ENCODE results near the gene SIX5. TPM values are rescaled to one million over a fixed set of nuclear protein-coding genes. Genes with fewer than 3 reads are reported as not detected.

The SIX5 gene
- total RNA-seq, 1 donor, result 9.5 TPM

DNA sequence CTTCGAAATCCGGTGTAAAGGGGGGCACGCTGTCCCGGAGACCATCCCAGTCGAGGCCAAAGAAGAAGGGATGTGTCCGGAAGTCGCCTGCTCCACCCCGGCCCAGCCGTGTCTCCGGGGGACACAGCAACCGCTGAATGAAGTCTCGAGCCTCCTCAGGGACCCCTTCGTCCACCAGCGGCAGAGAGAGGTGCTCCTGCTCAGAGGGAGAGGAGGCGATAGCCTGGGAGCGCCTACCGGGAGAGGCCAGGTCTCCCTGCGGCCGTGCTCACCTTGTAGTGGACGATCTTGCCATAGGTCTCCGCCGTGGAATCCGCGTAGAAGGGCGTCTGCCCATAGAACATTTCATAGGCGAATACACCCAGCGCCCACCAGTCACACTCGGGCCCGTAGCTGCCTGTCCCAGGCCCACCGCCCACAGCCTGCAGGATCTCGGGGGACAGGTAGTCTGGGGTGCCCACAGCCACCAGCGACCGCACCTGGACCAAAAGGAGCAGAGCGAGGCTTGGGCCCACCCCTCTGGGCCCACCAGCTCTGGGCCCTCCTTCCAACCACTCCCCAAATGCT, 8.4 kb upstream of the SIX5 start:
- TF ChIP-seq, protein P1, sequence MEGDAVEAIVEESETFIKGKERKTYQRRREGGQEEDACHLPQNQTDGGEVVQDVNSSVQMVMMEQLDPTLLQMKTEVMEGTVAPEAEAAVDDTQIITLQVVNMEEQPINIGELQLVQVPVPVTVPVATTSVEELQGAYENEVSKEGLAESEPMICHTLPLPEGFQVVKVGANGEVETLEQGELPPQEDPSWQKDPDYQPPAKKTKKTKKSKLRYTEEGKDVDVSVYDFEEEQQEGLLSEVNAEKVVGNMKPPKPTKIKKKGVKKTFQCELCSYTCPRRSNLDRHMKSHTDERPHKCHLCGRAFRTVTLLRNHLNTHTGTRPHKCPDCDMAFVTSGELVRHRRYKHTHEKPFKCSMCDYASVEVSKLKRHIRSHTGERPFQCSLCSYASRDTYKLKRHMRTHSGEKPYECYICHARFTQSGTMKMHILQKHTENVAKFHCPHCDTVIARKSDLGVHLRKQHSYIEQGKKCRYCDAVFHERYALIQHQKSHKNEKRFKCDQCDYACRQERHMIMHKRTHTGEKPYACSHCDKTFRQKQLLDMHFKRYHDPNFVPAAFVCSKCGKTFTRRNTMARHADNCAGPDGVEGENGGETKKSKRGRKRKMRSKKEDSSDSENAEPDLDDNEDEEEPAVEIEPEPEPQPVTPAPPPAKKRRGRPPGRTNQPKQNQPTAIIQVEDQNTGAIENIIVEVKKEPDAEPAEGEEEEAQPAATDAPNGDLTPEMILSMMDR (IDR thresholded peaks at IDR 0.05; ENCODE audit: insufficient read depth, low read length), result no peak
- no peak for DNase-seq (ENCODE audit: low read depth)
- no peak overlapping the region for H3K4me3 ChIP-seq (ENCODE audit: low read depth, low read length)

DNA sequence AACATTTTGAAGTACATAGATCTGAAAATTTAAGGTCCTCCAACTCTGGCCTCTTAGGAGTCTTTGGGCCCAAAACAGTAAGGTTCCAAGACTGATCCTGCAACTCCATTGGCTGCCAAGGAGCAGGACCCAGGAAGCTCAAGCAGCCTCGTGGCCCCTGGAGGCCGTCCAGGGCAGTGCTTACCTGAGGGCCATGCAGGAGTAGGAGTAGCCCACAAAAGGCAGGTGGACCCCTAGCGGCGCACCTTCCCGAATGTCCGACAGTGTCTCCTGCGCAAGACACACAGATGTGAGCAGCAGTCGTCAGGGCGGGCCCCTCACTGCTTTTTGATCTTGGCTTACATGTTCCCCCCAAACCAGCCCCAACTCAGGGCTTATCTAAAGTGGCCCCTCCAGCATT, 5.7 kb upstream of the SIX5 start:
- DNase-seq (ENCODE audit: low read depth), result no peak
- TF ChIP-seq, protein P1 (IDR thresholded peaks at IDR 0.05; ENCODE audit: insufficient read depth, low read length), result no peak
- H3K4me3 ChIP-seq (ENCODE audit: low read depth, low read length), result no peak overlapping the region

DNA sequence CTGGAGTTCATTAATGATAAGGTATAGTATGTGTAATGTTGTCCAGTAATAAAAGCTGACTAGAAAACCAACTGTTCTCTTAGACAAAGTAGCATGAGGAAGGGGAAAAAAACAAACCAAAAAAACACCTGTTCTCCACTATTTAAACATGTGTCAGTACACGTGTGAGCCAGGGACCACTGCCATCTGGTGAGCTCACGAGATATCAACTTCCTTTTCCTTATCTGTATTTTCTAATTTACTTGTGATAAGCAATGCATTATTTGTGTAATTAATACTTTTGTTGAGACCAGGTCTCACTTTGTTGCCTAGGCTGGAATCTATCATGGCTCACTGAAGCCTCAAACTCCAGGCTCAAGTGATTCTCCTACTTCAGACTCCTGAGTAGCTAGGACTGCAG, 4.3 kb upstream of the SIX5 start:
- no peak for DNase-seq (ENCODE audit: low read depth)
- TF ChIP-seq, protein P1 (IDR thresholded peaks at IDR 0.05; ENCODE audit: insufficient read depth, low read length), result no peak
- no peak overlapping the region for H3K4me3 ChIP-seq (ENCODE audit: low read depth, low read length)

DNA sequence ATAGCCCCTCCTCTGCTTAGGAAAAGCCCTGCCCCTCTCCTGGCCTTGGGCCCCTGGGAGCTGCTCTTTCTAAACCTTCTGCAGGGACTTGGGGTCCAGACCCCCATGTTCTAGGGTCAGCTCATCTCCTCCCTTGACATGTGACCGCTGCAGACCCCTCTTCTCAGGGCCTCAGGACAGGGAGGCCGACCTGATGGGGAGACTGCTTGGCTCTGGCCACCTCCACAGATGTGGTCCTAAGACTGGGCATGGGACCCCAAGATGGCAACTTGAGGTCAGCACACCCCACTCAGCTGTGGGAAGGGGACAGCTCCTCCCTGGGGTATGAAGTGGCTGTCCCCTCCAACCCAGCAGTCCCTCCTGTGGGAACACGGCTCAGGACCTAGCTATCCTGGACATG, 3.9 kb upstream of the SIX5 start:
- no peak for DNase-seq (ENCODE audit: low read depth)
- TF ChIP-seq, protein P1 (IDR thresholded peaks at IDR 0.05; ENCODE audit: insufficient read depth, low read length), result no peak

DNA sequence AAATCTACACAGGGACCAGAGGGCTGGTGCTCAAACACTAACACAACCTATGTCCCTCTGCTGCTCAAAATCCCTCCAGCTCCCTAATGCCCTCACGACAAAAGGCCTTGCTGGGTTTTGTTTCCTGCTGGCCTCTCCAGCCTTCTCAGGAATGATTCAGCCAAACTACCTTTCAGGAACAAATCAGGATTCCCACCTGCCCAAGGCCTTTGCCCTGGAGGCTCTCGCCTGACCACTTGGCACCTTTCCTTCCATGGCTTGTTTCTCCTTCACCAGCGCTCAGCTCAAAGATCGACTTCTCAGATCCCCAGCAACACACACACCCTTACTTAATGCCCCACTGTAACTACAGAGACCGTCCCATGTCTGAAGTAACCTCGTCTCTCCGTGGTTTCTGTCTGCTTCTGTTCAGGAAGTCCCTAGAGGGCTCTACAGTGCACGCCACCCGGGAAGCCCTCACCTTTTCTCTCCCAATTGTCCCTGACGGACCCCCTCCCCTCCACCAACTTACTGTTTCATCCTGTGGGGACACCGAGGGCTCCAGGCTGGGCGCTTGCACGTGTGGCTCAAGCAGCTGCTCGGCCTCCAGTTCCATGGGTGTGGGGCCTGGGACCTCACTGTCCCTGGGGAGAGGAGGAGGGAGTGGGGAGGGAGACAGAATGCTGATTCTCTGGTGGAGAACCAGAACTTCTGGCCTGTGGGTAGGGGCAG, 3.2 kb upstream of the SIX5 start:
- TF ChIP-seq, protein P1 (IDR thresholded peaks at IDR 0.05; ENCODE audit: insufficient read depth, low read length), result no peak
- no peak for DNase-seq (ENCODE audit: low read depth)
- H3K4me3 ChIP-seq (ENCODE audit: low read depth, low read length), result no peak overlapping the region

More for the DNA sequence above, 3.9 kb upstream of the SIX5 start:
- no peak overlapping the region for H3K4me3 ChIP-seq (ENCODE audit: low read depth, low read length)

DNA sequence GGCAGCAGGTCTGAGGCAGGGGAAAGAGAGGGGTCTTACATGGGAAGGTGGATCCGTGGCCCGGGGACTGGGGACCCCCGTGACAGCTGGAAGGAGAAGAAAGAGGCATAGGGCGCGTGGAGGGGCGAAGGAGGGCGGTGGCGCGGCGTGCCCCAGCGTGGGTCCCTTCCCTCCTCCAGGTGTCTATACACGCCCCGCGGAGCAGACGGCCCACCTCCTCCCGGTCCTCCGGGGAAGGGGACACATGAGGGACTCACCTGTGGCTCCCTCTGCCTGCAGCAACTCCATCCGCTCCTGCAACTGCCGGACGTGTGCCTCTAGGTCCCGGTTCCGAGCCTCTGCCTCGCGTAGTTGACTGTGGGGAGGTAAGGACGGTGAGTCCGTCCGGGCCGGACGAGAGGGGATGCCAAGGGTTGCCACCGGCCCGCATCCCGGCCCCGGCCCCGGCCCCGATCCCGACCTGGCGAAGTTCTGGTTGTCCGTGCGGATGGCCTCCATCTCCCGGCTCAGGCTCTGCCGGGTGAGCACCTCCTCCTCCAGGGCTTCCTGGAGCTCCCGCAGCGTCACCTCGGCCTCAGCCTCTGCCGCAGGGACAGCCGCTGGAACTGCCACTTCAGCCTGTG, 2.4 kb upstream of the SIX5 start:
- TF ChIP-seq, protein P1 (IDR thresholded peaks at IDR 0.05; ENCODE audit: insufficient read depth, low read length), result no peak
- no peak for DNase-seq (ENCODE audit: low read depth)
- H3K4me3 ChIP-seq (ENCODE audit: low read depth, low read length), result no peak overlapping the region
